Fibroblast of the aortic adventitia (primary cell): ENCODE results near the gene HLA-A. TPM values are rescaled to one million over a fixed set of nuclear protein-coding genes. Genes with fewer than 3 reads are reported as not detected.

Source experiments
- DNase-seq: peaks from one replicate; pipeline ENCODE4 v3.0.0-alpha.2; 2010; ENCODE audit warnings: low read depth
- H3K4me3 ChIP-seq: 2 replicates; pipeline ENCODE4 v1.5.1; 2011; ENCODE audit warnings: low read depth, mild to moderate bottlenecking, control low read depth, low read length, moderate library complexity
- CTCF ChIP-seq: IDR thresholded peaks from 2 replicates; pipeline ENCODE4 v1.5.1; 2011; ENCODE audit warnings: mild to moderate bottlenecking, low read length, control low read depth, inconsistent platforms; ENCODE audit not compliant: insufficient read depth
- total RNA-seq: library from RNA; depleted of rRNA; stranded (reverse); fragments of >200 nt; gene quantifications from 2 replicates; pipeline ENCODE4 v1.2.3, GENCODE V29; 2012; ENCODE audit warnings: low replicate concordance

The HLA-A gene
- total RNA-seq, 1 donor: 184 TPM

- TF ChIP-seq CTCF: no peak
- no peak for DNase-seq
- no peak overlapping the region for H3K4me3 ChIP-seq
These were observed 33.6 kb upstream of the HLA-A start for GRCh38 chr6:29908710-29909109.

- DNase-seq: no peak
- no peak overlapping the region for H3K4me3 ChIP-seq
- TF ChIP-seq CTCF: no peak
These were observed 32.3 kb upstream of the HLA-A start for GRCh38 chr6:29909985-29910384.

GRCh38 chr6:29912840-29913239, 29.5 kb upstream of the HLA-A start:
- no peak for DNase-seq
- no peak for TF ChIP-seq CTCF
- no peak overlapping the region for H3K4me3 ChIP-seq

GRCh38 chr6:29916741-29917140, 25.6 kb upstream of the HLA-A start:
- no peak for TF ChIP-seq CTCF
- H3K4me3 ChIP-seq: no peak overlapping the region
- DNase-seq: no peak

- H3K4me3 ChIP-seq: no peak overlapping the region
- no peak for TF ChIP-seq CTCF
- DNase-seq: no peak
These were observed 24.5 kb upstream of the HLA-A start for GRCh38 chr6:29917857-29918256.

- no peak overlapping the region for H3K4me3 ChIP-seq
- no peak for TF ChIP-seq CTCF
These were observed 22.6 kb upstream of the HLA-A start for GRCh38 chr6:29919506-29920445.

GRCh38 chr6:29924287-29924686, 18.0 kb upstream of the HLA-A start:
- no peak for TF ChIP-seq CTCF
- no peak overlapping the region for H3K4me3 ChIP-seq
- no peak for DNase-seq

More at GRCh38 chr6:29919506-29920445, 22.6 kb upstream of the HLA-A start:
- DNase-seq: no peak
